Measurements from ENCODE around the gene CADM2.

GRCh38 chr3:84989102-84989501 lies 30.3 kb downstream of the CADM2 start:
- TF ChIP-seq EZH2 (IDR thresholded peaks at IDR 0.05) (no peak), POLR2AphosphoS5 (IDR thresholded peaks at IDR 0.05; ENCODE audit: borderline replicate concordance, low read depth, low read length) (no peak), FOXP2 (optimal IDR thresholded peaks at IDR 0.05; ENCODE audit: control extremely low read depth, extremely low read length, insufficient read depth) (no peak)

Data from SK-N-MC (cell line).